ENCODE data around the gene PARD3B.

The PARD3B gene

GRCh38 chr2:205590759-205591158, 1045.5 kb downstream of the PARD3B start:
- DNase-seq: peak; percentile 85

- DNase-seq: no peak
These were observed 1048.6 kb downstream of the PARD3B start for GRCh38 chr2:205593891-205594290.

- no peak for DNase-seq
These were observed 1051.3 kb downstream of the PARD3B start for GRCh38 chr2:205596581-205596980.

GRCh38 chr2:205605638-205606304, 1060.5 kb downstream of the PARD3B start:
- DNase-seq: no peak

GRCh38 chr2:205607146-205607545, 1061.9 kb downstream of the PARD3B start:
- no peak for DNase-seq

- peak; percentile 55 for DNase-seq
These were observed 1063.8 kb downstream of the PARD3B start for GRCh38 chr2:205609113-205609512.

GRCh38 chr2:205610437-205610836, 1065.2 kb downstream of the PARD3B start:
- DNase-seq: peak; percentile 17

GRCh38 chr2:205612636-205613035, 1067.4 kb downstream of the PARD3B start:
- no peak for DNase-seq

- no peak for DNase-seq
These were observed 1068.8 kb downstream of the PARD3B start for GRCh38 chr2:205613970-205614559.

GRCh38 chr2:205614965-205615364, 1069.7 kb downstream of the PARD3B start:
- no peak for DNase-seq

GRCh38 chr2:205617905-205618304, 1072.6 kb downstream of the PARD3B start:
- DNase-seq: no peak

- DNase-seq: no peak
These were observed 1074.3 kb downstream of the PARD3B start for GRCh38 chr2:205619600-205619999.

- DNase-seq: no peak
These were observed 1081.8 kb downstream of the PARD3B start for GRCh38 chr2:205627085-205627484.

- no peak for DNase-seq
These were observed 1083.1 kb downstream of the PARD3B start for GRCh38 chr2:205628422-205628821.

- no peak for DNase-seq
These were observed 1084.0 kb downstream of the PARD3B start for GRCh38 chr2:205629091-205629776.

GRCh38 chr2:205633994-205634393, 1088.7 kb downstream of the PARD3B start:
- no peak for DNase-seq

- peak; percentile 35 for DNase-seq
These were observed 1091.5 kb downstream of the PARD3B start for GRCh38 chr2:205636549-205637319.

GRCh38 chr2:205637320-205637602, 1092.0 kb downstream of the PARD3B start:
- peak; percentile 14 for DNase-seq

- DNase-seq: no peak
These were observed 1092.7 kb downstream of the PARD3B start for GRCh38 chr2:205637779-205638503.

GRCh38 chr2:205640716-205641115, 1095.4 kb downstream of the PARD3B start:
- DNase-seq: no peak

GRCh38 chr2:205642599-205643356, 1097.5 kb downstream of the PARD3B start:
- no peak for DNase-seq

GRCh38 chr2:205643391-205643885, 1098.2 kb downstream of the PARD3B start:
- peak; percentile 73 for DNase-seq

Measured in fibroblast of upper back skin (primary cell).